Suppressor macrophage (primary cell): ENCODE measurements around the gene RALGPS2.

ENCODE experiments used
- DNase-seq, 4 experiments: peaks; one replicate each; pipeline ENCODE4 v3.0.0-alpha.2; 2020 to 2022

RALGPS2 gene

DNA sequence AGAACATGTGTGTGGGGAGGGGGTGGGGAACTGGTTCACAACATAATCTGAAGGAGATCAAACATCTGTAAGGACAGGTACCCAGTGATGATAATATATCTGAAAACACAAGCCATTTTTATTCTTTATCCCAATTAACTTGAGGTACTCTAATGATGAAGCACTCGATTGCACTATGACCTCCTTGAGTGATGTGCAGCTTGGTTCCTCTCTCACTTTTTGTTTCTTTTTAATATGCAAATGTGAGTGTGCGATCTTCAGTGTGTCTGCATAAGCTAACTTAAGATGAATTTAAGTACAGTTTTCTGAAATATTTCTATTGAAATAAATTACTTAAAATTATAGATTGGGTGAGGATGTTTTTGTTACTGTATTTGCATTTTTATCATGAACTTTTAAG lies 196.5 kb downstream of the RALGPS2 start:
- DNase-seq = no peak

GRCh38 chr1:178923512-178923911 lies 198.5 kb downstream of the RALGPS2 start:
- DNase-seq = no peak

DNA sequence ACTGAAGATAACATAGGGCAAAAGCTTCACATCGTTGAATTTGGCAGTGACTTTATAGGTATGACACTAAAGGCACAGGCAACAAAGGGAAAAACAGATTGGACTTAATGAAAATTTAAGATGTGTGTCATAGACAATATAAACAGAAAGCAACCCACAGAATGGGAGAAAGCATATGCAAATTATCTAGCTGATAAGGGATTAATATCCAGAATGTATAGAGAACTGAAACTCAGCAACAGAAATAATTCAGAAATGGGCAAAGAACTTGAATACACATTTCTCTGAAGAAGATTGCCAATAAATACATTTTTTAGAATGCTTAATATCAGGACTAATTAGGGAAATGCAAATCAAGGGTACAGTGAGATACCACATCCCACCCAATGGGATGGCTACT lies 201.0 kb downstream of the RALGPS2 start:
- no peak for DNase-seq

DNA sequence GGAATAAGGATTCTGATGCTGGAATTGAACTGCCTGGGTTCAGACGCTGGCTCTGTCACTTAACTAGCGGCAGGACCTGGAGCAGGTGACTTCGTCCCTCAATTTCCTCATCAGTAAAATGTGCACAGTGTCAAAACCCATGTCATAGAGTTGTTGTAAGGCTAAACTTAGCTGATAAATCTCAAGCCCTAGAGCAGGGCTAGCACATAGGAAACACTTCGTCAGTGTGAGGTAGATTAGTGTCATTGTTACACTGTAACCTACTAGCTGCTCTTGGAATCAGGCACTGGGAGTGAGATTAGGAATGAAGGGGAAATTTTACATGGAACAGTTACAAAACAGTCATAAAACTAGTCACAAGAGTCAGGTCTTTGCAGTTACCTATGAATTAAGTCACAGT lies 202.0 kb downstream of the RALGPS2 start:
- no peak for DNase-seq

DNA sequence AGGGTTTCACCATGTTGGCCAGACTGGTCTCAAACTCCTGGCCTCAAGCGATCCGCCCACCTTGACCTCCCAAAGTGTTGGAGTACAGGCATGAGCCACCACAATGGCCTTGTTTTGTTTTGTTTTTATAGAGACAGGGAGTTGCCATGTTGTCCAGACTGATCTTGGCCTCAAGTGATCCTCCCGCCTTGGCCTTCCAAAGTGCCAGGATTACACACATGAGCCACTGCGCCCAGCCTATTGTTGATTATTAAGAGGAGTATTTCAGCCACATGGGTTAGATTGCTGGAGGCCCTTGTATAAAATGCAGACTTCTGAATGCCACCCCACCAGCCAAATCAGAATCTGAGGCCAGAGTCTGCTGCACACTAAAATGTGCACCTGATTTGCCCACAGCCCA lies 203.0 kb downstream of the RALGPS2 start:
- no peak for DNase-seq

- no peak for DNase-seq
These were observed 203.9 kb downstream of the RALGPS2 start for GRCh38 chr1:178928976-178929375.

GRCh38 chr1:178931858-178932551 lies 207.0 kb downstream of the RALGPS2 start:
- peak; percentile 29 to 51 (median 41) for DNase-seq

GRCh38 chr1:178932552-178932906 lies 207.5 kb downstream of the RALGPS2 start:
- DNase-seq = no peak

DNA sequence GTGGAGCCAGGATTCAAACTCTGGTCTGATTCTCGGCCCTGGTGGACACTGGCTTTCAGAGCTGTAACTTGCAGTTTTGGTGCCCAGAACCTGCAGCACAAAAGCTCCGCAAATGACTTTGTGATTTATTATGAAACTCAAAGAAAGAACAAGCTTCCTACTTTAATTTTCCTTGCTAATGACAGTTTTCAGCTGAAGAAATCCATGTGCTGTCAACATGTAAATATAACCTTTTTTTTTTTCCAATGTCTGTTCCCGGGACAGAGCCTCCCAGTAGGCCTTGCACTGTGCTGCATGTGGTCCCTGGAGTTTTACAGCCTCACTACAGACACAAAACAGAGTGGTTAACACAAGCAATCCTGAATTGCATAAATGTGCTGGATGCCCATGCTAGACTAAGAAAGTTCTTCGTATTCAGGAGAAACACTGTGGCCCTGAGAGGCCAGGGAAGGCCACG lies 208.1 kb downstream of the RALGPS2 start:
- no peak for DNase-seq

GRCh38 chr1:178933709-178934490 lies 208.9 kb downstream of the RALGPS2 start:
- DNase-seq = peak in 1 of 4 experiments; percentile 17

GRCh38 chr1:178934546-178934945 lies 209.5 kb downstream of the RALGPS2 start:
- DNase-seq = peak; percentile 8 to 54 (median 30)

DNA sequence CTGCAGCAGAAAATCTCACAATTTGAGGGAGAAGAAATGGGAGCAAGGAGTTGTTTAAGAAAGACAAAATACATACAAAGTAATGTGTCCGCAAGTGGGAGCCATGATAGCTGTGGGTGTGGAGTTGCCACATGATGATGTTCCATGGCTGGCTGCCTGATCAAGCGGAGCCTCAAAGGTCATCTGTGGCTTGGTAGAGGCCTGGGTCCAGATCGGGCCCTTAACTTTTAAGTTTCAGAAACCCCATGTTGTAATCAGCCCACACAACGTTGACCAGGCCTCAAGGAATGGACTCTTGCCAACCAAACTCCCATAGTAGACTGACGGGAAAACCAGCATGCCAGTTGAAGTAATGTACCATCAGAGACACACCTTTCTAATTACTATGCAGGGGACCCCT lies 210.6 kb downstream of the RALGPS2 start:
- DNase-seq = no peak

DNA sequence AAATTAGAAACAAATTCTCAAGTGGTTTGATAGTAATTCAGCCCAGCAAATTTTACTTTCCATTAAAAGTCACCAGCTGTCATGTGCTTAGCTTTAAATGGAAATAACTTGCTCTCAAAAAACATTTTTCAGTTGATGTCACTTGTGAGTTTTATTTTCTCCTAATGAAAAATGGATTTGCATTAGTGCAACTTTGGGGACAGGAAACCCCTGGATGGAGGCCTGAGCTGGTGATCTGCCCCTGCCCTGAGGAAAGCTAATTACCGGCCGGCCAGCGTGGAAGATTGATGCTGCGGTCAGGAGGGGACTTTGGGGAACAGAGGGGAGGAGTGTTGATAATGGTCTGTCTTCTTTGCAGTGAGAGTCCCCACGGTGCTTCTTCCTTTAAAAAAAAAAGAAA lies 212.7 kb downstream of the RALGPS2 start:
- DNase-seq = no peak

DNA sequence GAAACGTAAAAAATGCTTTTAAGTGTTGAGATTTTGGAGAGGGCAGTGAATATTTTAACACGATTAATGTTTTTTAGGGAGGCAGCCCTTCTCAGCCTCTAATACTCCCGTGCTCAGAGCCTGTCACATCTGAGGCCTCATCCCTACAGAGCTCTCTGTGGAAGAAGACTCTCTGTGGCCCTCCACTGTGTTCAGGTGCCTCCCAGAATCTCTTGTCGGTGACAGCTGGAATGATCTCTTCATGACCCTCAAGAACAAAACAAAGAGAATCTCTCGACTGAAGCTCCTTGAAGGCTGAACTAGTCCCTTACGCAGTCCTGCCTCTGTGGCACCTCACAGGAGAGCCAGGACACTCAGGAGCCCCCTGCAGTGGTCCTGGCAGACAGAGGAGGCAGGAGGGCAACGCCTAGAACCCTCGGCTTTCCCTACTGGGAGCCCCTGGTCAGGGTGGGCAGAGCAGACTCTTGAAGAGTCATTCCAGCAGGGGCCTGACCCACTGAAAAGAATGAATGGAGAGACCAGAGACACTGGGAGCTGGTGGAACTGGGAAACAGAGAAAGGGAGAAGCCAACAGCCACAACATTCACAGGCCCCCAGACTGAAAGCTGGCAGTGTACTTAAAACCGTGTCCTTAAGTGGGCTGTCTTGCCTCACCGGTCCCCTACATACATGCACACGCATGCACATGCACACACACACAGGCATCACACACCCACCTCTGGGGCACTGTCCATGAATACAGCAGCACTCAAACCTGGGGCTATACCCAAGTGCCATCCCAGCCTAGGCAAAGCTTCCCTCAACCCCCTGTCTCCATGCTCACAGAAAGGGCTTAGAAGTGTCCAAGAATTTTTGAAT lies 213.3 kb downstream of the RALGPS2 start:
- DNase-seq = no peak

DNA sequence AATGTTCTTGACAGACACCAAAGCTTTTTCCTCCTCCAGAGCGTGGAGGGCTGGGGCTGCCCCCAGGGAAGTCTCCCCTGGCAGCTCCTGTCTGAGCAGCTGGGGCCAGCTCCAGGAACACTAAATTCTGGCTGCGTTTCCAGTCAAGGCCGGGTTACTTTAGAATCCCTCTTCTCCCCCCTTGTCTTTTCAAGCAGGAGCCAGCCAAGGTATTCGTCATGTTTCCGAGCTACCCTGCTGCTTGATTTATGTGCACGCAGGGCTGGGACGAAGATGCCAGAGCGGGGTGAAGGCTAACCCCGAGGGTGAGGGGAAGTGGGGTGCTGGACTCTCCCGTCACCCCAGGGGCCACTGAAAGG lies 213.9 kb downstream of the RALGPS2 start:
- no peak for DNase-seq

DNA sequence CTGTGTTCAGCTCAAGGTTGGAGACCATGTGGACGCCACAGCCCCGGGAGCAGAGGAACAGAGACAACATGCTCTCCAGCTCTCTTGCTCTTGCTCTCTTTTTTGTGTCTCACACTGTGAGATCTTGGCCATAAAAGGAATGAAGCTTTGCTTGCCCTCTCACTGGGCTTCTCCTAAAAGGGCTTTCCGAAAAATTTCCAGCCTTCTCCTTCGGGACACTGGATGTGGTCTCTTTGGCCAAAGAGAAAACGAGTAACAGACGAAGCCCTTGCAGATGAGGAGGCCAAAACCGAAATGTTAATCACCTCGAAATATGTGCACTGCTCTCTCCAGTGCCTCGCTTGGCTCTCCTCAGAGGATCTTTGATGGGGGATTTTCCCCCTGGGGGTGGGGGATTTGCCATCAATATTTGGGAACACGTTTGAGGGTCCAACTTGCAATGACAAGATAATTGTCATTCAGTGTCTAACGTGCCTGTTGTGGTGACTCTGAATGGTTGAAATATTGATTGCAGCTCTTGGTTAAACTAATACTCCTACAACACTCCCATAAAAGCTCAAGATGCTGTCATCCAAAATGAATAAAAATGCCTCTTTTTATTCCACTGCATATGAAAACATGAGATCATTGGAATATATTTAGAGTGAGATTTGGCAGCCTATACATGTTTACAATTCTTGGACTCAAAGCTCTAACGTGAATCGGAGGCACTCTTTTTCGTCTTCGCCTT lies 214.5 kb downstream of the RALGPS2 start:
- DNase-seq = no peak

- DNase-seq = no peak
These were observed 215.2 kb downstream of the RALGPS2 start for GRCh38 chr1:178940068-178940765.

DNA sequence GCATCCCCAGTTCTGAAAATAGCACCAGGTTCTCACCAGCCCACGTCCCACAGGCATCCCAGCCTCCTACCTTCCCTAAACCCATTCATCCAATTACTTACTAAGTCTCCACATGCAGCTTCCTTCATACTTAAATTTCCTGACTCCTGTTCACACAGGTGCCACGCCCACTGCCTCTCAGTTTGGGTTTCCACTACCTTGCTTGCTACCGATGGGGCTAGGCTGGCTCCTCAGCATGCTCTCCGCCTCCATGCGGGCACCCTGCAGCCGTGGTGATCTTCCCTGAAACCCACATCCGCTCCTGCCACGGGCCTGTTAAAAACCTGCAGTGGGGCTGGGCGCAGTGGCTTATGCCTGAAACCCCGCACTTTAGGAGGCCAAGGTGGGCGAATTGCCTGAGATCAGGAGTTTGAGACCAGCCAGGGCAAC lies 216.2 kb downstream of the RALGPS2 start:
- DNase-seq = no peak

GRCh38 chr1:178941849-178942248 lies 216.8 kb downstream of the RALGPS2 start:
- no peak for DNase-seq

GRCh38 chr1:178942285-178943198 lies 217.5 kb downstream of the RALGPS2 start:
- DNase-seq = peak; percentile 5 to 37 (median 29)

DNA sequence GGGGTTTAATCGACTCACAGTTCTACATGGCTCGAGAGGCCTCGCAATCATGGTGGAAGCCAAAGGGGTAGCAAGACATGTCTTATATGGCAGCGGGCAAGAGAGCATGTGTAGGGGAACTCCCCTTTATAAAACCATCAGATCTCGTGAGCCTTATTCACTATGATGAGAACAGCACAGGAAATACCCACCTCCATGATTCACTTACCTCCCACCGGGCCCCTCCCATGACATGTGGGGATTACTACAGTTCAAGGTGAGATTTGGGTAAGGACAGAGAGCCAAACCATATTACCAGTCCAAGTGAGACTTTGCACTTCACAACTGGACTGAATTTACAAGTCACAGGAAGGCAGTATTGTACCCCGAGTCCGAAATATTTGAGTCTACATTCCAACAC lies 219.7 kb downstream of the RALGPS2 start:
- no peak for DNase-seq
